ENCODE data around the gene TRAPPC1. TPM values are rescaled to one million over a fixed set of nuclear protein-coding genes. Genes with fewer than 3 reads are reported as not detected.

The TRAPPC1 gene
- total RNA-seq, 1 donor from 2014 or later = 28.6 TPM

DNA sequence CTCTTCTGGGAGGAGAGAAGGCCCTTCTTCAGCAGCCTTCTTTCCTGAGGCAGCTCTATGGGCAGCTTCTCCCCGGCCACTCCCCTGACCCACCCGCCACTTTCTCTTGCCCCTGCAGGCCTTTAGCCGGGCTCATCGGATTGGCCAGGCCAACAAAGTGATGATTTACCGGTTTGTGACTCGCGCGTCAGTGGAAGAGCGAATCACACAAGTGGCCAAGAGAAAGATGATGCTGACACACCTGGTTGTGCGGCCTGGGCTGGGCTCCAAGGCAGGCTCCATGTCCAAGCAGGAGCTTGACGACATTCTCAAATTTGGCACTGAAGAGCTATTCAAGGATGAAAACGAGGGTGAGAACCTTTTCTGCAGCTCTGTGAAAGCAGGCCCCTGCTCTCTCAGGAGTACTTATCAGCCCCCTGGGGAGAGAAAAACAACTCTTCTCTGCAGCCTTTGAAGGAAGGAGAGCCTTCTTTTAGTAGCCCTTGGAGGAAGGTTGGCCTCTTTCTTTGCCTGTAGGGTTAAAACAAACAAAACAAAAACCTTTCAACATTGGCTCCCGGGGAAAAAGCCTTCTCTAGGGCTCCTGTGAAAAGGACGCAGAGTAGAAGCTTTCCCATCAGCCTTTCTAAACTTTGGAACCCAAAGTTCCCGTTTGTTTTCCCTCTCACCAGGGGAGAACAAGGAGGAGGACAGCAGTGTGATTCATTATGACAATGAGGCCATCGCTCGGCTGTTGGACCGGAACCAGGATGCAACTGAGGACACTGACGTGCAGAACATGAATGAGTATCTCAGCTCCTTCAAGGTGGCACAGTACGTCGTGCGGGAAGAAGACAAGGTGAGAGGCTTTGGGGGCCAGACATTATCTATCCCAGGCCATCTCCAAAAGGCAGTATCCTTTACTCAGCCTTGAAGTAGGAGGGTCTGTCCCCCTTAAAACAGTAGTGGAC, 28.3 kb downstream of the TRAPPC1 start:
- DNase-seq (ENCODE audit: low read depth) = no peak

- DNase-seq (ENCODE audit: low read depth) = peak; percentile 33
Measured at GRCh38 chr17:7897773-7898172, 34.0 kb downstream of the TRAPPC1 start.

DNA sequence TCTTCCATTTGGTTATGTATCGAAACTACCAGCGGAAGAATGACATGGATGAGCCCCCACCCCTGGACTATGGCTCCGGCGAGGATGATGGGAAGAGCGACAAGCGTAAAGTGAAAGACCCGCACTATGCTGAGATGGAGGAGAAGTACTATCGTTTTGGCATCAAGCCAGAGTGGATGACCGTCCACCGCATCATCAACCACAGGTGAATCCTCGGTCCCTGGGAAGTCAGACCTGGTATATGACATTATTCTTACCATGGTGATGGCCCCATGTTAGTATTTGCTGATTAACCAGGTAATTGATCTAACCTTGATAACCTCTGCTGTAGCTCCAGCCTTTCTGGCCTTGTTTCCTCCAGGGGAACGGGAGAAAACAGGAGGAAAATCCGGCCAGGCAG, 34.7 kb downstream of the TRAPPC1 start:
- no peak for DNase-seq (ENCODE audit: low read depth)

DNA sequence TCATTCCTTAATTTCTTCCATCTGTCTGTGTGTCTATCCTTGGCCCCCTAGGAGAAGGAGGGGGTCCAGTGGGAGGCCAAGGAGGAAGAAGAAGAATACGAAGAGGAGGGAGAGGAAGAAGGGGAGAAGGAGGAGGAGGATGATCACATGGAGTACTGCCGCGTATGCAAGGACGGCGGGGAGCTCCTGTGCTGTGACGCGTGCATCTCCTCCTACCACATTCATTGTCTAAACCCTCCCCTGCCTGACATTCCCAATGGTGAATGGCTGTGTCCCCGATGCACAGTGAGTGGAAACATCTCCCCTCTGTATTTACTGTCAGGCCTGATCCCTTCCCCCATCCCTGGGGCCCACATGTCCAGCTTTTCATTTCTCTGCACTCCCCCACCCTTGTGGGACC, 36.9 kb downstream of the TRAPPC1 start:
- DNase-seq (ENCODE audit: low read depth) = no peak

- DNase-seq (ENCODE audit: low read depth) = no peak
Measured at GRCh38 chr17:7894226-7894625, 37.5 kb downstream of the TRAPPC1 start.

DNA sequence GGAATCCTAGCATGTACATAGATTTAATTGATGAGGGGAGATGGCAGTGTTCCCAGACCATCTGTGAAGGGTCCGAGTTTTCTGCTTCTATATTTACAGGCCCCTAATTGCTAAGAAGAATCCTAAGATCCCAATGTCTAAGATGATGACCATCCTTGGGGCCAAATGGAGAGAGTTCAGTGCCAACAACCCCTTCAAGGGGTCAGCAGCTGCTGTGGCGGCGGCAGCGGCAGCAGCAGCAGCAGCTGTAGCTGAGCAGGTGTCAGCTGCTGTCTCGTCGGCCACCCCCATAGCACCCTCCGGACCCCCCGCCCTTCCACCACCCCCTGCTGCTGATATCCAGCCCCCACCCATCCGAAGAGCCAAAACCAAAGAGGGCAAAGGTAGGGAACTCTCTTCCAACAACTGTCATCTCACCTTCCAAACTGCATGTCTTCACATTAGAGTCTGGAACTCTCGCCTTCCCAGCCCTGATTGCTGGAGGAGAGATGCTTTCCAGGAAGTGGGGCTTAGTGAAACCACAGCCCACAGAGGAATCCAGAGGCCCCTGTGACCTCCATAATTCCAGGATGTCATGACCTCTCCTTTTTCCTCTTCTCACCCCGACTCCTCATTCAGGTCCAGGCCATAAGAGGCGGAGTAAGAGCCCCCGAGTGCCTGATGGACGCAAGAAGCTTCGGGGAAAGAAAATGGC, 38.4 kb downstream of the TRAPPC1 start:
- DNase-seq (ENCODE audit: low read depth) = peak; percentile 81

GRCh38 chr17:7889166-7889955, 42.4 kb downstream of the TRAPPC1 start:
- DNase-seq (ENCODE audit: low read depth) = peak; percentile 99

DNA sequence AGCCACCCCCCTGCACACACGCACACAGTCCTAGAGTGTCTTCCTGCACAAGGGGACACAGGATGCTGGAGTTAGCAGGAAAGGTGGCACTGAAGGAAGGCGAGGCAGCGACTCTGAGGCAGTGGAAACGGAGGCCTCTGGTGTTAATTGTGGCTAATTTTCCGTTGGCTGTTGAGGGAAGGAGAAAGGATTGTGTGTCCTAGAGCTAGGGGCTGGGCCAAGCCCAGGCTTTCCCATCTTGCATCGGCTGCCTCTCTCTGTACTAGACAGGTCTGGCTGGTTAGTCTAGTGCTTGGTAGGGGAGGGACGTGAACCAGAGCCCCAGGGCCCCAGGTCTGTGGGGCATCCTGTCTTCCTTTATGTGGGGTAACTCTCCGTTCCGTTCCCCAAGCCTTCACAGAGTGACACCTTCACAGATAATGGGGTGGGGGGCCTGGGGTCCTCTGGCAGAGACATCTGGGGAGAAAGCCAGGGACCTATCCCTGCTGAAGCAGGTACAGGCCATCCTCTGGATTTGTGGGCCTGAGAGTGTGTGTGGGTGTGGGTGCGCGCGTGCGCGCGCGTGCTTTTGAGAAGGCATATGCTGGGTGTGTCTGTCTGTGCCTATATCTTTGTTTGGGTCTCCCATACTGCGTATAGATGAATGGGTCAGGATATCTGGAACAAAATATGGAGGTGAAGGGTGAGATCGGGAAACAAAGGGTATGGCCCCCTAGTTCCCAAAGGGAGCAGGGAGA, 43.4 kb downstream of the TRAPPC1 start, which contains the start of gene CHD3:
Gene CHD3 (plus strand): TSS at position 606 of the 737 bp plus-strand sequence. CDS start 212 bp downstream, outside the sequence.
- DNase-seq (ENCODE audit: low read depth) = no peak

DNA sequence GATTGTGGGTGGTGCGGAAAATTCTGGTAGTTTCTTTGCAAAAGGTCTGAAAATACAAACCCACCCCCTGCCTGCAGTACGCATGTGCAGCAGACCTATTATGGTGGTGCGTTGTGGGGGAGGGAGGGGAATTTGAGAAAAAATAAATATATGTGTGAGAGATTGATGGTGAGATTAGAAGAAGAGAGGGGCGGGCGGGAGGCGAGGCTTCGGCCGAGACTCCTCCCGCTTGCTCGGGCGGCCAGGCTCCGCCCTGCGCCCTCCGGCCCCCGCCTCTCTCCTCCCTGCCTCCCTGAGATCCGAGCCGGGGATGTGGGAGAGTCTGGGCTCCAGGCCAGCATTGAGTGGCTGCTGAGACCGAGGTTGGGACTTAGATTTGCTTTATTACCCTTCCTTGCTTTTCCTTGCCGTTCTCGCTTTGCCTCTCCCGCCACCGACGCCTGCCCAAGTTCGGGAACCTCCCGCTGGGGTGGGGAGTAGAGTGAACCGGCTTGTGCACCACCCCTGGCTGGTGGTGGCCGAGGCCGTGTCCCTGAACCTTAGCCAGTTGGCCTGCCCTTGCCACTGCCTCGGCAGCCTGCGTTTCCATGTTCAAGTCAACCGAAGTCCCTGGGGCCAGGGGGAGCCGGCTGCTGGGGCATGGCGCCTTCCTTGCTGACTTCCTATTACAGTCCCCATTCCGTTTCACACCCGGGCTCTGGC, 44.1 kb downstream of the TRAPPC1 start:
- DNase-seq (ENCODE audit: low read depth) = peak; percentile 98

GRCh38 chr17:7887038-7887481, 44.7 kb downstream of the TRAPPC1 start:
- DNase-seq (ENCODE audit: low read depth) = no peak

GRCh38 chr17:7886227-7887037, 45.3 kb downstream of the TRAPPC1 start:
- DNase-seq (ENCODE audit: low read depth) = peak; percentile 44

GRCh38 chr17:7885367-7886226, 46.1 kb downstream of the TRAPPC1 start:
- DNase-seq (ENCODE audit: low read depth) = peak; percentile 97

- DNase-seq (ENCODE audit: low read depth) = peak; percentile 16
Measured at GRCh38 chr17:7884581-7885366, 47.0 kb downstream of the TRAPPC1 start.

- peak; percentile 32 for DNase-seq (ENCODE audit: low read depth)
Measured at GRCh38 chr17:7883781-7884386, 47.9 kb downstream of the TRAPPC1 start.

DNA sequence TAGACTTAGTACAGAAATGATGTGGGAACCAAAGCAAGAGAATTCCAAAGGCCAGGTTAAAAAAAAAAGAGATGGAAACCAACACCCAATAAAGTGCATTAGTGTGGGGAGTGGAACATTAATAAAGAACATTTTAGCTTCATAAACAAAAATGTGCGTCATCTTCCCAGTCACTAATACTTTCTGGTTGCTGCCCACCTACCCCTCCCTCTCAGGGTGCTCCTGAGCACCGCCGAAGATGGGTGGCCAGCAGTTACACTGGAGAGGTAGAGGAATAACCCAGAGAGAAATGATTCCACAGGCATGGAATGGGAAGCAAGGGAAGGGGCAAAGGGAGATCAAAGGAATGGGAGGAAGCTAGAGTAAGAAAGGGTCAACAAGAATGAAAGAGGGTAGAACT, 49.1 kb downstream of the TRAPPC1 start:
- DNase-seq (ENCODE audit: low read depth) = no peak

- no peak for DNase-seq (ENCODE audit: low read depth)
Measured at GRCh38 chr17:7882068-7882467, 49.7 kb downstream of the TRAPPC1 start.
